ENCODE data around the gene CNOT10. TPM values are rescaled to one million over a fixed set of nuclear protein-coding genes. Genes with fewer than 3 reads are reported as not detected.

The CNOT10 gene
- total RNA-seq, 1 experiment from 2014 or later, result 26.1 TPM

GRCh38 chr3:32725721-32726120 lies 40.7 kb downstream of the CNOT10 start:
- BruUV-seq (replicated peaks), result no TSS peak
- intact Hi-C loops (cut with micrococcal nuclease; ENCODE audit: unreplicated experiment), result no loop called here
- Histone ChIP-seq H3K4me3 (ENCODE audit: low read depth in 2 of 2, low read length in 2 of 2) (no peak overlapping the region), H3K36me3 (ENCODE audit: control insufficient read depth, insufficient read depth, low read length) (peaks cover 3% of the 10 kb centered on the region; the same call in 1 of the 2 replicates), H3K27me3 (ENCODE audit: control insufficient read depth, insufficient read depth, low read length) (no peaks in the 10 kb centered on the region), H3K4me1 (ENCODE audit: control insufficient read depth, insufficient read depth, low read length) (no peaks in the 10 kb centered on the region), H3K9me3 (ENCODE audit: control insufficient read depth, insufficient read depth, low read depth, low read length) (no peaks in the 10 kb centered on the region), H3K27ac (ENCODE audit: low read length) (no peak overlapping the region)
- ChIA-PET POLR2A (no interaction called here), CTCF (no interaction called here)
- in situ Hi-C loops (cut with HindIII; ENCODE audit: low pct_unique_long_range_greater_than_20kb, low sequenced_read_pairs), result no loop called here
- DNase-seq (ENCODE audit: low read depth, low spot score) (no peak), ATAC-seq (no peak)
- TF ChIP-seq POLR2AphosphoS5 (IDR thresholded peaks at IDR 0.05; ENCODE audit: low read depth, low read length) (no peak), SIN3A (IDR thresholded peaks at IDR 0.05; ENCODE audit: borderline replicate concordance, insufficient read depth, low read depth, low read length) (no peak), CTCF (IDR thresholded peaks at IDR 0.05) (no peak), TCF7L2 (IDR thresholded peaks at IDR 0.05; ENCODE audit: low read depth, low read length) (no peak), REST (IDR thresholded peaks at IDR 0.05; ENCODE audit: insufficient read depth in 1 of 2, low read depth in 2 of 2, low read length in 1 of 2) (no peak)

GRCh38 chr3:32733631-32734229 lies 48.7 kb downstream of the CNOT10 start:
- DNase-seq (ENCODE audit: low read depth, low spot score) (peak; percentile 15), ATAC-seq (no peak)
- Histone ChIP-seq H3K4me1 (ENCODE audit: control insufficient read depth, insufficient read depth, low read length) (no peaks in the 10 kb centered on the region), H3K36me3 (ENCODE audit: control insufficient read depth, insufficient read depth, low read length) (no peaks in the 10 kb centered on the region; the same call in 1 of the 2 replicates), H3K27ac (ENCODE audit: low read length) (no peak overlapping the region), H3K27me3 (ENCODE audit: control insufficient read depth, insufficient read depth, low read length) (no peaks in the 10 kb centered on the region), H3K4me3 (ENCODE audit: low read depth in 2 of 2, low read length in 2 of 2) (no peak overlapping the region), H3K9me3 (ENCODE audit: control insufficient read depth, insufficient read depth, low read depth, low read length) (no peaks in the 10 kb centered on the region)
- CTCF ChIA-PET, result no interaction called here
- in situ Hi-C loops (cut with HindIII; ENCODE audit: low pct_unique_long_range_greater_than_20kb, low sequenced_read_pairs) (no loop called here), intact Hi-C loops (cut with micrococcal nuclease; ENCODE audit: unreplicated experiment) (loop anchor here (2.0 kb wide), 1 partner anchor 201 kb away; no protein-coding TSS in a partner anchor)
- TF ChIP-seq TCF7L2 (IDR thresholded peaks at IDR 0.05; ENCODE audit: low read depth, low read length), result no peak
- TF ChIP-seq SIN3A (IDR thresholded peaks at IDR 0.05; ENCODE audit: borderline replicate concordance, insufficient read depth, low read depth, low read length), result no peak
- TF ChIP-seq REST (IDR thresholded peaks at IDR 0.05; ENCODE audit: insufficient read depth in 1 of 2, low read depth in 2 of 2, low read length in 1 of 2), result no peak
- no peak; the same call in 1 of the 2 replicates for TF ChIP-seq CTCF (IDR thresholded peaks at IDR 0.05)
- TF ChIP-seq POLR2AphosphoS5 (IDR thresholded peaks at IDR 0.05; ENCODE audit: low read depth, low read length), result no peak
- no TSS peak for BruUV-seq (replicated peaks)
- POLR2A ChIA-PET, result no interaction called here

All from Panc1 (cell line).